GM12892 (cell line): Measurements from ENCODE around the gene CA14.
A peak's percentile ranks its signal among the peaks of the same experiment; 100 is the strongest.

Experiments
- DNase-seq: peaks from one replicate; pipeline ENCODE4 v3.0.0; 2011; ENCODE audit not compliant: insufficient read length
- FAIRE-seq: peaks from 2 replicates; lab custom pipeline; 2011; peaks lifted over from hg19 to GRCh38; lab: Jason Lieb, UNC
- POLR2A ChIP-seq: IDR thresholded peaks from 2 replicates; pipeline ENCODE4 v1.6.1; 2011; ENCODE audit warnings: low read depth, low read length, control low read depth
- POLR2AphosphoS5 ChIP-seq: IDR thresholded peaks from 2 replicates; pipeline ENCODE4 v1.6.1; 2011; ENCODE audit warnings: low read depth, low read length, control low read depth
- TAF1 ChIP-seq: IDR thresholded peaks from 2 replicates; pipeline ENCODE4 v1.6.1; 2011; ENCODE audit warnings: low read depth, mild to moderate bottlenecking, control low read depth, low read length, borderline replicate concordance

CA14 gene

DNA sequence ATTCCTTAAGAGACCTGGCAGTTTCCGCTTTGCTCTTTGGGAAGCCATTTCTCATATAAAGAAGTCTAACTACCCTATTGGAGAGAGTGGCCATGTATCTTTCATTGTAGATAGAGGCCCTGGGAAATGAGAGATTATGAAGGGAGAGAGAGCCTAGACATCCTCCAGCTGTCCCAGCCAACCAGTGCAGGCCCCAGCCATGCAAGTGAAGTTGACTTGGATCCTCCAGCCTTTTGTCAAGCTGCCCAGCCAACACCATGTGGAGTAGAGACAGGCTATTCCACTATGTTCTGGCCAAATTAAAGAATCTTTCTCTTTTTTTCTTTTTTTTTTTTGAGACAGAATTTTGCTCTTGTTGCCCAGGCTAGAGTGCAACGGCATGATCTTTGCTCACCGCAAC is 14.6 kb upstream of the CA14 start:
- DNase-seq (no peak), FAIRE-seq (no peak)
- TF ChIP-seq TAF1: no peak
- no peak for TF ChIP-seq POLR2AphosphoS5
- no peak for TF ChIP-seq POLR2A

DNA sequence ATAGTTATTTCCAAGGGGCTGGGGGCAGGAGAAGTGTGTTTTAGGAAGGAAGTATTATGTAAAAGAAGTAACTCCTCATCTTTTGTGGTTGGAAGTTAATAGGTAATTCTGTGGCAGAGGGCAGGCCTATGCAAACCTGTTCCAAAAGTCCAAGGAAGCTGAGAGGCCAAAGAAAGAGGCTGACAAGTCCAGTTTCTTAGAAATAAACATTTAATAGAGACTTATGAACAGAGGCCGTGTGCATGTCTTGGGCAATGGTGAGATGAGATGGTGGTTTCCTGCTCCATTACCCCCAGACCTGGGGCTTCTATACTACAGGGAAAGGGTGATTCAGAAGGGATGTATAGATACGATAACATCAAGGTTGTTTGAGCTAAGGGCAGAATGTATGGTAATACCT is 7.6 kb upstream of the CA14 start:
- no peak for TF ChIP-seq POLR2A
- TF ChIP-seq TAF1: no peak
- TF ChIP-seq POLR2AphosphoS5: no peak
- DNase-seq: no peak
- FAIRE-seq: no peak

DNA sequence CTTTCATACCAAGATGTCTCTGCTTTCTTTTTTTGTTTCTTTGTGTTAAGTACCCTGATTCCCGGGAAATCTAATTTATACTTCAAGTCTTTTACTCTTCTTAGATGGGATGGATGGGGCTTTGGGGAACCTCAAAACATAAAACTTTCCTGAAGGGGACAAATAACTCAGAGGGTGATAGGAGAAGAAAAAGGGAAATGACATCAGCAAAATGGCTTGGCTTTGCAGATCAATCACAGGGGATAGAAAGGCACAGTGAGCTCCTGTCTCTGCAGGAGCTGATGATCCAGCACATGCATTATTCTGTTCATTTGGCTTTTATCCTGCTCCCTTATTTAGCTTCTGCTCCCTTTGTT is 1.4 kb upstream of the CA14 start:
- FAIRE-seq (no peak), DNase-seq (no peak)
- TF ChIP-seq POLR2A (no peak), POLR2AphosphoS5 (no peak), TAF1 (no peak)

DNA sequence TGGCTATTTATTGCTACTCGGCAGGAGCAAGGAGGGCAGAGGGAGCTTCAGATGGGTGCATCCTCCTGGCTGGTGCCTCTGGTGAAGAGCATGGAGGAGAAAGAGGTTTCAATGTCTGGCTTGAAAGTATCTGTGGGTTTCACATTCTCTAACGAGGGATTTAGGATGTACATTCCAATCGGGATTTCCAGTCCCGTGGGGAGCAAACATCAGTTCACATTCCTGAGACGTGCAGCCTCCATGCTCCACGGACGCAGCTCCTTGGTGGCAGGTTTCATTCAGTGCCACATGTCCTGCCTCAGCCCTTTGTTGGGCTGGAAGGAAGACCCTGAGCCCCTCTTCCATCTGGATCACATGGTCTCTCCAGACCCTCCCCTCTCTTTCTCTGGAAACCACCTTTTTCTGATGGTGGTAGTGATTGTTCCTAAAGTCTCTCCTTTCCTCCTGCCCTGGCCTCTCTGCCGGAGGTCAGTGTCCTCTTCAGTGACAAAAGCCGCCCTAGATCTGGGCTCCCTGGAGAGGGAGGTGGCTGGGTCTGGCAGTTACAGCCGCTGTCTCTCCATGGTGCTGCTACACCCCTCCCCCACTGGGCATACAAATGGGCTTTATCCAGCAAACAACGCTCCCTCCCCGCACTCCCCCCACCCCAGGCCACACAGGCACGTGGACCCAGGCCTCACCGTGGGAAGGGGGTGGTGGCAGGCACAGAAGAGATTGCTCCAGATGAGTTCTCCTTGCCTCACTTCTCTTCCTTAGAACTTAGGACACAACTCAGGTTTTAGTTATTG is 826 bp upstream of the CA14 start:
- no peak for DNase-seq
- FAIRE-seq: no peak
- TF ChIP-seq TAF1: no peak
- no peak for TF ChIP-seq POLR2AphosphoS5
- TF ChIP-seq POLR2A: no peak

- no peak for DNase-seq
- no peak for FAIRE-seq
- TF ChIP-seq TAF1: no peak
- no peak for TF ChIP-seq POLR2AphosphoS5
- no peak for TF ChIP-seq POLR2A
Observed at GRCh38 chr1:150259217-150259616, 1.6 kb downstream of the CA14 start.

GRCh38 chr1:150259758-150260669 is 2.4 kb downstream of the CA14 start:
- FAIRE-seq (no peak), DNase-seq (no peak)
- TF ChIP-seq TAF1 (no peak), POLR2A (no peak), POLR2AphosphoS5 (no peak)

GRCh38 chr1:150261367-150261766 is 3.8 kb downstream of the CA14 start:
- DNase-seq (no peak), FAIRE-seq (no peak)
- no peak for TF ChIP-seq POLR2AphosphoS5
- no peak for TF ChIP-seq TAF1
- 0 out of 2 replicates have a peak, but pooled peaks have one; percentile 23 for TF ChIP-seq POLR2A

DNA sequence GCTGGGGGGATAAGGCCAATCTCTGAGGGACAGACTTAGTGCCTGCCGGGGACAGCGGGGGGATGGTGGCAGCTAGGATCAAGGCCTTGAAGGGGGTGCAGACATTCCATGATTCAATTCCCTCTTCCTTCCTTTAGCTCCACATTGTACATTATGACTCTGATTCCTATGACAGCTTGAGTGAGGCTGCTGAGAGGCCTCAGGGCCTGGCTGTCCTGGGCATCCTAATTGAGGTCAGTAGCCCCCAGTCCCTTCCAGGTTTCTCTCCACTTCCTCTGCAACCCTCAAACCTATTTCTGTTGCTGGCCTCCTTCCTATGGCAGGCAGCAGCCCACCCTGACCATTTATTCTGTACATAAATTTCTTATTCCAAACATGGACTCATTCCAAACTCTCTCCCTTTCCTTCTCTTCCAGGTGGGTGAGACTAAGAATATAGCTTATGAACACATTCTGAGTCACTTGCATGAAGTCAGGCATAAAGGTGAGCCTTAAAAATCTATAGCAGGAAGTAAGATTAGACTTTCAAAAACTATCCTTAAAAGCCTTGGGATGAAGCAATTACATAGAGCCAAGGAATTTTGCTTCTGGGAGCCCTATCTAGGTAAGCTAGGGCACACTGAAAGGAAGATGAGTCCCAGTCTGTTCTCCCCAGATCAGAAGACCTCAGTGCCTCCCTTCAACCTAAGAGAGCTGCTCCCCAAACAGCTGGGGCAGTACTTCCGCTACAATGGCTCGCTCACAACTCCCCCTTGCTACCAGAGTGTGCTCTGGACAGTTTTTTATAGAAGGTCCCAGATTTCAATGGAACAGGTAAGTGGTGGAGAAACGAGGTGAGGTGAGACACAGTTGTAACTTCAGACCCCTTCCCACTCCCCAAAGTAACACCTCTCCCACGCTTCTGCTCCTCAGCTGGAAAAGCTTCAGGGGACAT is 5.1 kb downstream of the CA14 start:
- FAIRE-seq (no peak), DNase-seq (no peak)
- TF ChIP-seq TAF1: no peak
- TF ChIP-seq POLR2AphosphoS5: no peak
- no peak for TF ChIP-seq POLR2A

- FAIRE-seq (no peak), DNase-seq (no peak)
- TF ChIP-seq POLR2A: no peak
- peak; percentile 55; the same call in 1 of the 2 replicates for TF ChIP-seq POLR2AphosphoS5
Observed at GRCh38 chr1:150263549-150263948, 6.0 kb downstream of the CA14 start.

- TF ChIP-seq TAF1 (no peak), POLR2AphosphoS5 (no peak)
- no peak for DNase-seq
- FAIRE-seq: no peak
Observed at GRCh38 chr1:150267896-150268295, 10.3 kb downstream of the CA14 start.

DNA sequence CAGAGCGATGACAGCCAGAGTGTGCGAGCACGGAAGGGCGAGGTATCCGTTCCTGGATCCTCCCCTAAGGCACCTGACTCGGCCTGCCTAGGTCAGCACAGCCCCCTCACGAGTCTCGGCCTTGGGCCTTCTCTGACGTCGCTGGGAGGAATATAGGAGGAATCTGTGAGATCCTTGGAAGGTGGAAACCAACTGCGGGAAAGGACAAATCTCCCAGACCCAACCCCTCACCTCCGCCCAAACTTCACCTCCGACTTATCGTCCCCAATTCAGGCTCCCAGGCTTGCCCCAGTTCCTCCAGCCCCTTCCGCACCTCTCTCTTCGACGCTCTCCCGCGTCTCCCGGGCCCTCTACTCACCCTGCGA is 10.7 kb downstream of the CA14 start:
- DNase-seq (peak; percentile 40), FAIRE-seq (no peak)

More for the DNA sequence above, 10.7 kb downstream of the CA14 start:
- TF ChIP-seq TAF1: no peak
- TF ChIP-seq POLR2A: no peak
- no peak for TF ChIP-seq POLR2AphosphoS5
